HG03196 (cell line): Measurements from ENCODE around the gene KIF26B.

Experiments used
- ATAC-seq: cut with Tn5 transposase; IDR thresholded peaks from one replicate; pipeline ENCODE4 v1.9.1; 2021; ENCODE audit not compliant: unreplicated experiment

Gene KIF26B

GRCh38 chr1:245582026-245582425, 427.2 kb downstream of the KIF26B start:
- no peak for ATAC-seq

GRCh38 chr1:245583081-245583480, 428.3 kb downstream of the KIF26B start:
- no peak for ATAC-seq

GRCh38 chr1:245583575-245584330, 429.0 kb downstream of the KIF26B start:
- no peak for ATAC-seq

GRCh38 chr1:245585252-245585959, 430.6 kb downstream of the KIF26B start:
- no peak for ATAC-seq

GRCh38 chr1:245587435-245588115, 432.8 kb downstream of the KIF26B start:
- no peak for ATAC-seq

- no peak for ATAC-seq
Observed at GRCh38 chr1:245588116-245588639, 433.4 kb downstream of the KIF26B start.

- no peak for ATAC-seq
Observed at GRCh38 chr1:245589316-245589715, 434.5 kb downstream of the KIF26B start.

- no peak for ATAC-seq
Observed at GRCh38 chr1:245589906-245590305, 435.1 kb downstream of the KIF26B start.

- ATAC-seq: no peak
Observed at GRCh38 chr1:245590726-245591125, 435.9 kb downstream of the KIF26B start.

- no peak for ATAC-seq
Observed at GRCh38 chr1:245591346-245592188, 436.8 kb downstream of the KIF26B start.

GRCh38 chr1:245592189-245592460, 437.3 kb downstream of the KIF26B start:
- no peak for ATAC-seq

GRCh38 chr1:245598524-245599305, 443.9 kb downstream of the KIF26B start:
- no peak for ATAC-seq

GRCh38 chr1:245599371-245600174, 444.8 kb downstream of the KIF26B start:
- ATAC-seq: no peak

GRCh38 chr1:245600658-245601057, 445.9 kb downstream of the KIF26B start:
- ATAC-seq: no peak

GRCh38 chr1:245603311-245603865, 448.6 kb downstream of the KIF26B start:
- no peak for ATAC-seq

- ATAC-seq: no peak
Observed at GRCh38 chr1:245604979-245605378, 450.2 kb downstream of the KIF26B start.

- ATAC-seq: no peak
Observed at GRCh38 chr1:245605480-245606156, 450.8 kb downstream of the KIF26B start.

GRCh38 chr1:245606157-245606725, 451.5 kb downstream of the KIF26B start:
- no peak for ATAC-seq
